GM18526 (cell line): ENCODE measurements around the gene REG3G.

Source experiments
- POLR2A ChIP-seq: IDR thresholded peaks from 3 replicates; pipeline ENCODE4 v1.6.1; 2011; ENCODE audit not compliant: insufficient read length; ENCODE audit errors: extremely low read depth

REG3G gene

DNA sequence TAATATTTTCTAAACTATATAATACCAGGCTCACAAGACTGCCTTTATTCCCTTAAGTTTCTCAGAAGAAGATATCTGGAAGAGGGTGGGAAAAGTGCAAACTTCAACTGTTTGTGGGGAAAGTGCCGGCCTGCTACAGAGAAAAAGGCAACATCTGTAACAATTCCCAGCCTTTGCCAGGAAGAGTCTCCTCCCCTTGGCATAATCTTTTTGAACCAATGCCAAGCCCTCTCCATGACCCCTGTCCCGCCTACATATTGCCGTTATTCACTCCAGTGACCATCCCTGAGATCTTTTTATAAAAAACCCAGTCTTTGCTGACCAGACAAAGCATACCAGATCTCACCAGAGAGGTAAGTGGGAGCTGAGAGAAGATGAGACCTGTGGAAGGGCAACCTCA is at the start of gene REG3G:
Gene REG3G (plus strand): TSS at position 282 of the 400 bp plus-strand sequence. CDS start 392 bp downstream, outside the sequence.
- TF ChIP-seq POLR2A: no peak

GRCh38 chr2:78977661-78978145 is 47.8 kb upstream of the REG3G start:
- no peak for TF ChIP-seq POLR2A

DNA sequence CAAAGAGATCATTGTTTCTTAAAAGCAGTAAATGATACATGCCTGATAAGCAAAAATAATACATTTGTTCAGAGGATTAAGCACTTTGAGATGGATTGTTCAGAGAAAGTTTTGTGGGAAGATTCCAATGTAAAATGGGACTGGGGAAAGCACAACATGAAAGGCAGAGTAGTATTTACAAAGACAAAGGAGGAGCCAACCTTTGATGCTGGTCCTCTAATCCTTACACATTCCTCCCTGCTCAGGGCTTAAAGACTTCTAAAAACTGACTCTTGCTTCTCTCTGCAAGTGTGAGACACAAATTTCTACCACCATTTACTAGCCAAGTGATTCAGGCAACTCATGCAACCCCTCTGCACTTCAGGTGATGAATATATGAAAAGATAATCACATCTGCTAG is 47.2 kb upstream of the REG3G start:
- TF ChIP-seq POLR2A: no peak

- no peak for TF ChIP-seq POLR2A
These were observed 45.9 kb upstream of the REG3G start for GRCh38 chr2:78979380-78980151.

DNA sequence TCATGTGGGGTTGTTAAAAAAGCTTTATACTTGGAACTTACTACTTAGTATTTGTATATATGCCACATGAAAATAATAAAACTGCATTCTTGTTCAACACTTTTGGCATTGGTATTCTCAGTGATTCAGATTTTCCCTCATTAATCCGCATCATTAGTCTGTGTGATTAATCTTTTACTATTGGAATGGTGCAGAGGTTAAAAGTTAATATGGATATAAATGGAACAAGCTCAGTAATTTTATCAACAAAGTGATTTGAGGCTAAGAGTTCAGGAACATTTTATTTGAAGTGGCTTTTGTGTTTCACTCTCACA is 45.4 kb upstream of the REG3G start:
- no peak for TF ChIP-seq POLR2A

DNA sequence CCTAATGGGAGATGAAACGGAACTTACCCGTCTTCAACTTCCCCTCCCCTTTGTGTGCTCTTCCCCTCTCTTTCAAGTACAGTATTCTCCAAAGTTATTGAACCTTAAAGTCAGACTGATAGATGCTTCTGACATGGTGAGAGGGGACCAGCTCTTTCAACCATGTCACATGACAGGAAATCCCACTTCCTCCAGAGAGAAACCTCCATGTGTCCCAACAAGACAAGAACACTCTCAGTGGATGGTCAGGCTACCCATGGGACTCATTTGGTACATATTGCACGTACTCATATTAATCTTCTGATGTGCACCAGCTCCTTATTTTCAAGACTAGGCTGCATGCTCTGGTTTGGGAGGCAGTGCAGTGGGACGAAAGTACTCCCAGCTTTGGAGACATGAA is 44.6 kb upstream of the REG3G start:
- TF ChIP-seq POLR2A: no peak

- no peak for TF ChIP-seq POLR2A
These were observed 42.7 kb upstream of the REG3G start for GRCh38 chr2:78982638-78983330.

- TF ChIP-seq POLR2A: no peak
These were observed 41.1 kb upstream of the REG3G start for GRCh38 chr2:78984386-78984785.

DNA sequence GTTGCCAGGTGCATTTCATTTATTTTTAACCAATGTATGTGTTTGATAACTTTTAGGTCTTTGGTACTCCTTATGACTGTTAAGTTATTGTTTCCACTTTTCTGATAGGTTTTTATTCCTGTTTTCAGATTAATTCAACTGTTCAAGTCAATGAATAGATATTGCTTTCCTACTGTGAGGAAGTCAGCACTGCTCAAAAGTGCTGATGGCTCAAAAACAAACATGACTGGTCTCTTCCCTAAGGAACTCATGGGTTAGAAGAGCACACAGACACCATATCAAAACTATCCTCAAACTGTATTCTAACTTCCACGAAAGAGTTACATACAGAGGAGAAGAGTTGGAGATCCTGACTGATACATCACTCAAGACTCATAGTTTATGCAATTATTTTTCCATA is 39.9 kb upstream of the REG3G start:
- TF ChIP-seq POLR2A: no peak

GRCh38 chr2:78989051-78989450 is 36.5 kb upstream of the REG3G start:
- no peak for TF ChIP-seq POLR2A

DNA sequence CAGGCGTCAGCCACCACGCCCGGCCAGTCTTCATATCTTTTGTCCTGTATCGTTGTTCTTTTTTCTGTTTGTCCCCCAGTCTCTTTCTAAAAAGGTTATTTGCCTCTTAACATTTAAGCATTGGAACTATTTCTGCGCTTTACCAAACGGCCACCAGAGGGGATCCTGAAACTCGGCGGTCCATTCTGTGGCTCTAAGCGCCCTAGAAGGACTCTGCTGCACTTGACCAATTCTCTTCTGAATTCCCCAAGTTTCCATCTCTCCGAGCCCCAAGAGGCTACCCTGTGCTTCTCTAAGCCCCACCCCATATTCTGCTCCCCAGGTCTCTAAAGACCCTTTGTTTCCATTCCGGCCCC is 33.1 kb upstream of the REG3G start:
- no peak for TF ChIP-seq POLR2A

DNA sequence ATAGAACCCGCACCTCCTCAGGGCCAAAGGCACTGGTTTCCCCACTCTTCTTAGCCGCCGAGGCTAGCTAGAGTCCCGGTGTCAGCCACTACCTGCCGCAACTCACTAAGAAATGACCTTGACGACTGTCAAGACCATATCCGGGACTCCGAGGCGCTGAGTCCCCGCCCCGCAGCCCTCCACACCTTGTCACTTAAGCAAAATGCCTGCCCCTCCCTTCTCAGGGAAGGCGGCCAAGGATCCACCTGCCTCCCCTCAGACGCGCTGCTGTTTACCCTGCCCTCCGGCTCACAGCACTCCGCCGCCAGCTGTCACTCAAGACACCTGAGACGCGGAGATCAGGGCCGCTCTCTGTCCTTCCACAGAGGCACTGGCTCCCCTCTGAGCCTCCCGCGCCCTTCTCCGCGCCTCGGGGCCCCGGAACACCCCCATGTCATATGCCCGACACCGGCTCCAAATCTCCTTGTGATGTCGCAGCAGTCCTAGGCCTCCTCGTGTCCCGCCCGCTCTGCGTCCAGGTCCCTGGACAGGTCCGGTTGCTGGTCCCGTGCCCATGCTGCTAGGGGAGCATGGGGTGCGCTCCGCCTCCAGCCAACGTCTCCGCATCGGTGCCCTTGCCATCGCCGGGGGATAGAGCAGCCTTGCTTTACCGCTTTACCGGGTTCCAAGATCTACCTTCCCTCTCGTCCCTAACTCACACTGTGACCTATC is 32.5 kb upstream of the REG3G start:
- no peak for TF ChIP-seq POLR2A

DNA sequence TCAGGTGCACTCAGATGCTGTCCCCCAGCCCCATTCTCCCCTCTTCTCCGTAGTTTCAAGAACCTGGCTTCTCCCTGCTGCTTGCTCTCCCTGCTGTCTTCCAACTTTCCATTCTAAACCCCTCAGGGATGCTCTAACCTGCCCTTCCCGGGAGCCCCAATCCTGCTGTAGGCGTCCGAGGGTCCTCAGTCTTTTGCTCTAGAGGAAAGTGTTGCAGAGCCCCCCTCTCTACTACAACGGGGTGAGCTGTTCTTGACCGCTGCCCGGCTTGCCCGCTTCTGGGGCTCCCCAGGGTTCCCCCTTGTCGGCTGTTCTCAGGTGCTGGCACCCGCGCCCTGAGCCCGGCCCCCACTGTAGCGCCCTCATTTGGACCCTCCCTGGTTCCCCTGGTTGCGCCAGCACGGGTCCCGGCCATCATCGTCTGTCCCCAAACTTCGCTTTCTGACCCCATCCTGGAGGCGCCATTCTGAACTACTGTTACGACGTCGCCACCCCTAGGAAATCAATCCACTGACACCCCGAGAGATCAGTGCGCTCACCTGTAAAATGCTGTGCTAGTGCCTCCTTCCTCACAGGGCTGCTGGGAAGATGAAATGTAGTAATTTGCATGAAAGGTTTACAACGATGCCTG is 31.9 kb upstream of the REG3G start:
- TF ChIP-seq POLR2A: no peak

GRCh38 chr2:78994789-78995188 is 30.7 kb upstream of the REG3G start:
- no peak for TF ChIP-seq POLR2A

- TF ChIP-seq POLR2A: no peak
These were observed 26.1 kb upstream of the REG3G start for GRCh38 chr2:78999406-78999805.
